Stimulated activated CD8-positive, alpha-beta memory T cell treated with anti-CD3 and anti-CD28 coated beads, Interleukin-12 subunit alpha, Interleukin-12 subunit beta, amount 100 ng/mL, for 24 hours (primary cell): Measurements from ENCODE around the gene PLXNA2.

Source experiments
- DNase-seq: peaks from one replicate; pipeline ENCODE4 v3.0.0-alpha.2; 2020; ENCODE audit errors: extremely low read depth

The PLXNA2 gene

GRCh38 chr1:208207388-208208131 lies 36.6 kb downstream of the PLXNA2 start:
- no peak for DNase-seq

- DNase-seq = no peak
These were observed 38.0 kb downstream of the PLXNA2 start for GRCh38 chr1:208206092-208206698.

- DNase-seq = no peak
These were observed 38.8 kb downstream of the PLXNA2 start for GRCh38 chr1:208205216-208206013.

- DNase-seq = no peak
These were observed 39.4 kb downstream of the PLXNA2 start for GRCh38 chr1:208204779-208205178.

GRCh38 chr1:208203848-208204609 lies 40.2 kb downstream of the PLXNA2 start:
- no peak for DNase-seq

- DNase-seq = no peak
These were observed 40.9 kb downstream of the PLXNA2 start for GRCh38 chr1:208203127-208203847.

GRCh38 chr1:208202333-208202995 lies 41.7 kb downstream of the PLXNA2 start:
- DNase-seq = no peak

GRCh38 chr1:208201229-208201628 lies 43.0 kb downstream of the PLXNA2 start:
- no peak for DNase-seq

- no peak for DNase-seq
These were observed 44.1 kb downstream of the PLXNA2 start for GRCh38 chr1:208200116-208200515.

- no peak for DNase-seq
These were observed 45.9 kb downstream of the PLXNA2 start for GRCh38 chr1:208198236-208198635.

- no peak for DNase-seq
These were observed 49.2 kb downstream of the PLXNA2 start for GRCh38 chr1:208194944-208195343.

- DNase-seq = no peak
These were observed 51.2 kb downstream of the PLXNA2 start for GRCh38 chr1:208192995-208193394.

- no peak for DNase-seq
These were observed 53.4 kb downstream of the PLXNA2 start for GRCh38 chr1:208190784-208191183.

- no peak for DNase-seq
These were observed 54.5 kb downstream of the PLXNA2 start for GRCh38 chr1:208189716-208190115.

- DNase-seq = no peak
These were observed 55.0 kb downstream of the PLXNA2 start for GRCh38 chr1:208189183-208189582.

GRCh38 chr1:208188607-208189006 lies 55.6 kb downstream of the PLXNA2 start:
- no peak for DNase-seq

GRCh38 chr1:208187499-208188041 lies 56.6 kb downstream of the PLXNA2 start:
- no peak for DNase-seq

GRCh38 chr1:208185801-208186231 lies 58.4 kb downstream of the PLXNA2 start:
- DNase-seq = no peak

GRCh38 chr1:208184966-208185654 lies 59.1 kb downstream of the PLXNA2 start:
- DNase-seq = no peak
